Measurements from ENCODE around the gene PODNL1. TPM values are rescaled to one million over a fixed set of nuclear protein-coding genes. Genes with fewer than 3 reads are reported as not detected.

Gene PODNL1
- total and polyA plus RNA-seq, 8 donors = 1.3 to 17.9 (median 1.7) TPM

- DNase-seq (no peak), ATAC-seq (no peak)
- peaks cover 0 to 65% of the 10 kb centered on the region in 2 donors for H3K36me3 ChIP-seq
- intact Hi-C loops (cut with DNase I) = no loop called here
- no peak for TF ChIP-seq CTCF (IDR thresholded peaks at IDR 0.05)
- H3K27me3 ChIP-seq = no peaks in the 10 kb centered on the region
- peaks cover 9 to 20% of the 10 kb centered on the region in 2 donors for H3K4me1 ChIP-seq
- no peaks in the 10 kb centered on the region for H3K9me3 ChIP-seq
- no peak overlapping the region for H3K27ac ChIP-seq
- H3K4me3 ChIP-seq = no peak overlapping the region
Observed at GRCh38 chr19:13955662-13956364, 17.6 kb upstream of the PODNL1 start.

- Histone ChIP-seq H3K4me3 (no peak overlapping the region), H3K4me1 (peaks cover 9 to 20% of the 10 kb centered on the region in 2 donors), H3K9me3 (no peaks in the 10 kb centered on the region), H3K36me3 (peaks cover 0 to 49% of the 10 kb centered on the region in 2 donors), H3K27me3 (no peaks in the 10 kb centered on the region), H3K27ac (no peak overlapping the region)
- intact Hi-C loops (cut with DNase I) = no loop called here
- ATAC-seq = no peak
- no peak for DNase-seq
- no peak for TF ChIP-seq CTCF (IDR thresholded peaks at IDR 0.05)
Observed at GRCh38 chr19:13954185-13954584, 16.0 kb upstream of the PODNL1 start.

- intact Hi-C loops (cut with DNase I) = no loop called here
- ATAC-seq (peak; percentile 16), DNase-seq (peak in 1 of 4 donors; percentile 13)
- H3K27ac ChIP-seq = peak overlapping the region; percentile 44 to 86
- H3K36me3 ChIP-seq = peaks cover 0 to 37% of the 10 kb centered on the region in 2 donors
- H3K27me3 ChIP-seq = no peaks in the 10 kb centered on the region
- no peak for TF ChIP-seq CTCF (IDR thresholded peaks at IDR 0.05)
- H3K4me1 ChIP-seq = peaks cover 9 to 20% of the 10 kb centered on the region in 2 donors
- no peaks in the 10 kb centered on the region for H3K9me3 ChIP-seq
- H3K4me3 ChIP-seq = peak overlapping the region; percentile 79 to 89
Observed at GRCh38 chr19:13952931-13953531, 14.8 kb upstream of the PODNL1 start.

GRCh38 chr19:13952154-13952930 lies 14.1 kb upstream of the PODNL1 start, which contains the start of gene DCAF15:
Gene DCAF15, plus strand, starts transcription at chr19:13952509. Its CDS starts 4 bp downstream, at chr19:13952513.
- intact Hi-C loops (cut with DNase I) = no loop called here
- peak in 1 of 2 donors; percentile 16 for TF ChIP-seq CTCF (IDR thresholded peaks at IDR 0.05)
- H3K4me3 ChIP-seq = peak within 1 kb of the TSS; percentile 79 to 89
- H3K36me3 ChIP-seq = peaks cover 0 to 31% of the 10 kb centered on the region in 2 donors
- peak within 1 kb of the TSS; percentile 44 to 86 for H3K27ac ChIP-seq
- H3K4me1 ChIP-seq = peaks cover 9 to 20% of the 10 kb centered on the region in 2 donors
- ATAC-seq (peak; percentile 99), DNase-seq (peak; percentile 96 to 100 (median 99))
- H3K27me3 ChIP-seq = no peaks in the 10 kb centered on the region
- H3K9me3 ChIP-seq = no peaks in the 10 kb centered on the region

GRCh38 chr19:13951799-13952153 lies 13.6 kb upstream of the PODNL1 start:
- H3K27ac ChIP-seq = peak overlapping the region in 1 of 2 donors; percentile 86
- ATAC-seq = no peak

More at GRCh38 chr19:13951799-13952153, 13.6 kb upstream of the PODNL1 start:
- Histone ChIP-seq H3K4me1 (peaks cover 9 to 20% of the 10 kb centered on the region in 2 donors), H3K4me3 (peak overlapping the region; percentile 19 to 89), H3K36me3 (peaks cover 0 to 25% of the 10 kb centered on the region in 2 donors), H3K9me3 (no peaks in the 10 kb centered on the region), H3K27me3 (no peaks in the 10 kb centered on the region)
- TF ChIP-seq CTCF (IDR thresholded peaks at IDR 0.05) = no peak
- intact Hi-C loops (cut with DNase I) = no loop called here
- no peak for DNase-seq

Data from left lung (tissue), 10 donors.